ENCODE measurements around the gene STAM. TPM values are rescaled to one million over a fixed set of nuclear protein-coding genes. Genes with fewer than 3 reads are reported as not detected.

Gene STAM
- total RNA-seq, 4 donors from 2014 or later, result 15.6 to 18.8 (median 17.4) TPM

DNA sequence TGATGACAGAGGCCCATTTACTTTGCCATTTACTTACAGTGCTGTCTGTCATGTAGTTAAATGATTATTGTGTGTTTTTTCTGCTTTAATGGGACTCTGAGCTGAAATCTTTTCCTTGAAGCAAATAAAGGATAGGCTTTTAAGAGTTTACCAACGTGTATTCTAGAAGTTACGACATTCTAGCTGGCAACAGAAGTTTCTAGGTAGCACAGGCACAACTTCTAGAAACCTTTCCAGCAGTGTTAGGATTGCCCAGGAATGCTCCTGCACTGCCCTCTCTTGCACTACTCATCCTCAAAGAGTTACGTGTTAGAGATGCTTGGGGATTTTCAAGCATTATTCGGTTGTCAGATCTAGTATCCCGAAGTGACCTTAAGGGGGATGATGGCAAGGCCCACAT is 65.5 kb downstream of the STAM start:
- intact Hi-C loops (cut with DNase I), result no loop called here
- no peak overlapping the region for H3K27ac ChIP-seq (replicated peaks in 1 of 4)
- DNase-seq (ENCODE audit: extremely low spot score), result no peak
- TF ChIP-seq, protein P1, sequence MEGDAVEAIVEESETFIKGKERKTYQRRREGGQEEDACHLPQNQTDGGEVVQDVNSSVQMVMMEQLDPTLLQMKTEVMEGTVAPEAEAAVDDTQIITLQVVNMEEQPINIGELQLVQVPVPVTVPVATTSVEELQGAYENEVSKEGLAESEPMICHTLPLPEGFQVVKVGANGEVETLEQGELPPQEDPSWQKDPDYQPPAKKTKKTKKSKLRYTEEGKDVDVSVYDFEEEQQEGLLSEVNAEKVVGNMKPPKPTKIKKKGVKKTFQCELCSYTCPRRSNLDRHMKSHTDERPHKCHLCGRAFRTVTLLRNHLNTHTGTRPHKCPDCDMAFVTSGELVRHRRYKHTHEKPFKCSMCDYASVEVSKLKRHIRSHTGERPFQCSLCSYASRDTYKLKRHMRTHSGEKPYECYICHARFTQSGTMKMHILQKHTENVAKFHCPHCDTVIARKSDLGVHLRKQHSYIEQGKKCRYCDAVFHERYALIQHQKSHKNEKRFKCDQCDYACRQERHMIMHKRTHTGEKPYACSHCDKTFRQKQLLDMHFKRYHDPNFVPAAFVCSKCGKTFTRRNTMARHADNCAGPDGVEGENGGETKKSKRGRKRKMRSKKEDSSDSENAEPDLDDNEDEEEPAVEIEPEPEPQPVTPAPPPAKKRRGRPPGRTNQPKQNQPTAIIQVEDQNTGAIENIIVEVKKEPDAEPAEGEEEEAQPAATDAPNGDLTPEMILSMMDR (IDR thresholded peaks at IDR 0.05), result no peak
- TF ChIP-seq POLR2A (IDR thresholded peaks at IDR 0.05; ENCODE audit: low read depth), result no peak
- no peak for TF ChIP-seq EP300 (IDR thresholded peaks at IDR 0.05)
- no peak for TF ChIP-seq POLR2AphosphoS5 (IDR thresholded peaks at IDR 0.05)
- H3K36me3 ChIP-seq, result peaks cover 34 to 91% (median 57%) of the 10 kb centered on the region in 4 donors
- no peaks in the 10 kb centered on the region for H3K4me1 ChIP-seq
- H3K9me3 ChIP-seq, result no peaks in the 10 kb centered on the region
- 93% methylated on average over 5 of the region's 5 CpGs for WGBS
- H3K4me3 ChIP-seq, result no peak overlapping the region
- H3K27me3 ChIP-seq, result no peaks in the 10 kb centered on the region

DNA sequence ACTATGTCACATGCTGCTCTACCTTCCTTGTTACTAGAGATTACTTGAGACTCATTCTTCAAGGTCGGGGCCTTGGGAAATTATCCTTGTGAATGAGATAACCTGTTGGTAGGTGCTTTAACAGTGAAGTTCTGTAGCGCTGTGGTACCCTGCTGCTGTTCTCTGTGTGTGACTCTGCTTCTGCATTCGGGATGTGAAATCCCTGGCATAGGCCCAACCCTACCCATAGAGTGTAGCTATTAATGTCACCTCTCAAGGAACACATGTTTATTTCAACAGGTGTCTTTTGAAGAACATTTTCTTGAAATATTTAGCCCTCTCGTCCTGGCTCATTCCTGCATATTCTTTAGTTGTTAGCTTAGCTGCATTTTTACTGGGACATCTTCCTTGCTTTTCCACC is 66.2 kb downstream of the STAM start:
- no peak for DNase-seq (ENCODE audit: extremely low spot score)
- H3K9me3 ChIP-seq, result no peaks in the 10 kb centered on the region
- TF ChIP-seq POLR2AphosphoS5 (IDR thresholded peaks at IDR 0.05), result no peak
- TF ChIP-seq, protein P1 (IDR thresholded peaks at IDR 0.05), result no peak
- TF ChIP-seq POLR2A (IDR thresholded peaks at IDR 0.05; ENCODE audit: low read depth), result no peak
- no peak for TF ChIP-seq EP300 (IDR thresholded peaks at IDR 0.05)
- intact Hi-C loops (cut with DNase I), result no loop called here
- peaks cover 40 to 98% (median 60%) of the 10 kb centered on the region in 4 donors for H3K36me3 ChIP-seq
- no peak overlapping the region for H3K27ac ChIP-seq (replicated peaks in 1 of 4)
- WGBS, result 77% methylated on average over 4 of the region's 4 CpGs
- H3K4me1 ChIP-seq, result no peaks in the 10 kb centered on the region
- H3K4me3 ChIP-seq, result no peak overlapping the region
- H3K27me3 ChIP-seq, result no peaks in the 10 kb centered on the region

DNA sequence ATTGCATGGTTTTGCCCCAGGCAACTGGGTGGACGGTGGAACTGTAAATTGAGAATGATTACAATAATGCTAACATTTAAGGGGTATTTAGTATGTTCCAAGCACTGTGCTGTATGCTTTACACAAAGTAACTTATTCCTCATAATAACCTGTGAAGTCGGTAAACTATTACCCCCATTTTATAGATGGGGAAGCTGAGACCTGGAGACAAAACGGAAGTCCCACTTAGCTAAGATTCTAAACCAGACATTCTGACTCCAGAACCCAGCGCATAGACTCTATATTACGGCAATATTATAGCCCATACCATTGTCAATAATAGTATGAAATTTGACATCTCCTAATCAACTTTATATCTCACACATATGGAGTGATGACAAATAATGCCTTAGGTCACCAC is 68.1 kb downstream of the STAM start:
- H3K27me3 ChIP-seq, result no peaks in the 10 kb centered on the region
- WGBS, result 100% methylated on average over 5 of the region's 5 CpGs
- H3K4me1 ChIP-seq, result no peaks in the 10 kb centered on the region
- intact Hi-C loops (cut with DNase I), result no loop called here
- no peak overlapping the region for H3K27ac ChIP-seq (replicated peaks in 1 of 4)
- TF ChIP-seq POLR2A (IDR thresholded peaks at IDR 0.05; ENCODE audit: low read depth) (no peak), POLR2AphosphoS5 (IDR thresholded peaks at IDR 0.05) (no peak), EP300 (IDR thresholded peaks at IDR 0.05) (no peak)
- TF ChIP-seq, protein P1 (IDR thresholded peaks at IDR 0.05), result no peak
- peaks cover 33 to 93% (median 60%) of the 10 kb centered on the region in 4 donors for H3K36me3 ChIP-seq
- no peak for DNase-seq (ENCODE audit: extremely low spot score)
- H3K9me3 ChIP-seq, result no peaks in the 10 kb centered on the region
- no peak overlapping the region for H3K4me3 ChIP-seq

DNA sequence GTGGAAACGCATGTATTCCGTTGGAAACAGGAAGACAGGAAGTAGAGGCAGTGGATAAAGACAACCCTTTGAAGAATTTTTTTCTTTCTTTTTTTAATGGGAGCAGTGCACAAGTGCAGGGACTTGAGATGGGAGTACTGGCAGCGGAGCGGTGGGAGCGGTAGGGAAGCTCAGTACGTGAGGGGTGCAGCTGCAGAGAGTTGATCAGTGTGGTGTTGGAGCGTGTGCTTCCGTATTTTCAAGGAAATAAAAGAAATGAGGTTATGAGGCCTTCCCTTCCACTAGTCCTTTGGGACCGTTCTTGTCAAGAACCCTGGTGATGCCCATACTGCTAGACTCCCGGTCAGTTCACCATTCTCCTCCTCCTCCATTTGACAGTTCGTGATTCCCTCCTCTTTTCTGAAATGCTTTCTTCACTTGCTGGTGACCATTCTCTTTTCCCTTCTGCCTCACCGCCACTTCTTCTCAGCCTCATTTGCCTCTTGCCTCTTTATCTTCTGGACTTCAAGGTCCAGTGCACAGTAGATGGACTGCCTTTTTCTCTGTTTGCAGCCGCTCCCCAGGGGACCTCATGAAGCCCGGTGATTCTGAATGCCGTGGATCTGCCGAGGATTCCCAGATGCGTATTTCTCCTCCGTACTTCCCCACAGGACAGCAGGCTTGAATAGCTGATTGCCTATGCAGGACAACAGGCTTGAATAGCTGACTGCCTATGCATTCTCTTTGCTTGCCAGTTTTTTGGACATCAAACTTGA is 68.9 kb downstream of the STAM start:
- H3K27me3 ChIP-seq, result no peaks in the 10 kb centered on the region
- peaks cover 38 to 92% (median 61%) of the 10 kb centered on the region in 4 donors for H3K36me3 ChIP-seq
- no peaks in the 10 kb centered on the region for H3K9me3 ChIP-seq
- TF ChIP-seq EP300 (IDR thresholded peaks at IDR 0.05) (no peak), POLR2AphosphoS5 (IDR thresholded peaks at IDR 0.05) (no peak), POLR2A (IDR thresholded peaks at IDR 0.05; ENCODE audit: low read depth) (no peak)
- TF ChIP-seq, protein P1 (IDR thresholded peaks at IDR 0.05), result no peak
- 76% methylated on average over 18 of the region's 18 CpGs for WGBS
- H3K27ac ChIP-seq (replicated peaks in 1 of 4), result no peak overlapping the region
- peak overlapping the region in 2 of 4 donors; percentile 1 to 8 for H3K4me3 ChIP-seq
- intact Hi-C loops (cut with DNase I), result no loop called here
- no peak for DNase-seq (ENCODE audit: extremely low spot score)
- no peaks in the 10 kb centered on the region for H3K4me1 ChIP-seq

Data from esophagus muscularis mucosa (tissue), 4 donors.